ENCODE results near the gene LRRFIP1.
A peak's percentile ranks its signal among the peaks of the same experiment; 100 is the strongest.

LRRFIP1 gene

DNA sequence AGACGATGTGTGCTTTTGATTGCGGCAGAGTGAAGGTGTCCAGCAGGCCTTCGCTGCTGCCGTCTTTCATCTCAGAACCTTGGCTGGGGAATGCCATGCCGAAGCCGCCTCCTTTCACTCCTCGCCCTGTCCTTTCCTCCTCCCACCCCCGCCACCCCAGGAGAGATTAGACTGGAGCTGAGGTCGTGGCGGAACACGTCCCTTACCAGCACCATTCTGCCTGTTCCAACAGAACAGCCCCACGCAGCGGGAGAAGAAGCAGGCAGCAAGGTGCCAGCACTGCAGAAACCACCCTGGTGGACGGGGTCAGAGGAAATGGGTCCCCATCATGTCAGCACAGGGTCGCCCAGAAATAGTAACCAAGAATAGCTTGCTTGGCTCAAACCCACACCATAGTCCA, 146.4 kb downstream of the LRRFIP1 start:
- TF ChIP-seq, protein P1, sequence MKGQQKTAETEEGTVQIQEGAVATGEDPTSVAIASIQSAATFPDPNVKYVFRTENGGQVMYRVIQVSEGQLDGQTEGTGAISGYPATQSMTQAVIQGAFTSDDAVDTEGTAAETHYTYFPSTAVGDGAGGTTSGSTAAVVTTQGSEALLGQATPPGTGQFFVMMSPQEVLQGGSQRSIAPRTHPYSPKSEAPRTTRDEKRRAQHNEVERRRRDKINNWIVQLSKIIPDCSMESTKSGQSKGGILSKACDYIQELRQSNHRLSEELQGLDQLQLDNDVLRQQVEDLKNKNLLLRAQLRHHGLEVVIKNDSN (IDR thresholded peaks at IDR 0.05) = no peak
- TF ChIP-seq MAX (IDR thresholded peaks at IDR 0.05) (no peak), EGR1 (IDR thresholded peaks at IDR 0.05) (no peak)

DNA sequence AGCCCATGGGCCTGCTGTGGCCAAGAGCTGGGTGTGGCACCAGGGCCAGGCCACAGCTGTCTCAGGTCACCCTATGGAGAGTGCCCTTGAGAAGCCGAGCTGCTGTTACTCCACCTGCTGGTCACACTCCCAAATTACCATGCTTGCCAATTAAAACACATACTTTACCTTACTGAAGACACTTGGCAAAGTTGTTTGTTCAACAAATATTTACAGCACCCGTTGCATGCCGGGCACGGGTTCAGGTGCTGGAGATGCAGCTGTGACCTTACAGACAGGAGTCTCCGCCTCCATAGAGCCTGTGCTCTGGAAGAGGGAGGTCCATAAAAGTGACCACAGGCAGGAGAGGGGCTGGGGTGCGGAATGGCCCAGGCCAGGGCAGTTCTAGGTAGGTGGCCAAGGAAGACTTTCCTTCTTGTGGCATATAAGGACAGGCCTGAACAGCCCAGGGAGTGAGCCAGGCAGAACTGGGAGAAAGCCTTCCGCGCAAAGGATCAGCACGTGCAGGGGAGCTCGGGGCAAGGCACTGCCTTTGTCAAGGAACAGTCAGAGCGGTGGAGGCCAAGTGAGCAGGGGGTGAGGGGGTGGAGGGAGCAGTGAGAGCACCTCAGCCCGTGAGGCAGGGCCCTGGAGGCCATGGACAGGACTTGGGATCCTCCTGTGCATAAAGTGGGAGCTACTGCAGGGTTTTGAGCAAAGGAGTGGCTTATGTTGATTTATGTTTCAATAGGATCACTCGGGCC, 147.6 kb downstream of the LRRFIP1 start:
- TF ChIP-seq RAD21 (IDR thresholded peaks at IDR 0.05; ENCODE audit: low read depth) = peak; percentile 62
- no peak for TF ChIP-seq CEBPB (IDR thresholded peaks at IDR 0.05)
- TF ChIP-seq EGR1 (IDR thresholded peaks at IDR 0.05) = no peak
- no peak for TF ChIP-seq FOXM1 (IDR thresholded peaks at IDR 0.05; ENCODE audit: borderline replicate concordance, low read depth)
- no peak for TF ChIP-seq TEAD4 (IDR thresholded peaks at IDR 0.05)
- TF ChIP-seq EP300 (IDR thresholded peaks at IDR 0.05; ENCODE audit: borderline replicate concordance) = no peak
- no peak for TF ChIP-seq TCF12 (IDR thresholded peaks at IDR 0.05; ENCODE audit: low read depth)
- TF ChIP-seq MAX (IDR thresholded peaks at IDR 0.05) = no peak

DNA sequence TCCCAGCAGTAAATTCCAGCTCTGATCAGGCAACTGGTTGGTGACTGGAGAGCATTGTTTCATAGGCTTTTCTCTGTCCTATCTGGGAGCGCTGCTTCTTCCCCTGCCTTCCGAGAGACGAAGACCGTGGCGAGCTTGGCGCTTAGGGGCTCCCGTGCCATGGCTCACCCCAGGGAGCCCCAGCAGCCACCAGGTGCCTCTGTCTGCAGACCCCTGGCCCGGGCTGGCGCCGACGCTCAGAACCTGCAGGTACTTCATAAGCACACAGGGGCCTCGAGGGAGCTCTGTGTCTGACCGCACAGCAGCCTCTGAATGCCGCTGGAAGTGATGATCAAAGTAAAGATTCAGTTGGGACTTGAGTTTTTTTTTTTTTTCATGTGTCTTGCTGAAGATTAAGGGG, 152.1 kb downstream of the LRRFIP1 start:
- no peak for TF ChIP-seq EP300 (IDR thresholded peaks at IDR 0.05; ENCODE audit: borderline replicate concordance)
- no peak for TF ChIP-seq EGR1 (IDR thresholded peaks at IDR 0.05)
- TF ChIP-seq REST (IDR thresholded peaks at IDR 0.05; ENCODE audit: low read depth) = no peak
- TF ChIP-seq NFIC (IDR thresholded peaks at IDR 0.05) = no peak
- TF ChIP-seq TAF1 (IDR thresholded peaks at IDR 0.05; ENCODE audit: low read depth) = no peak
- TF ChIP-seq YY1 (IDR thresholded peaks at IDR 0.05; ENCODE audit: low read depth) = no peak
- TF ChIP-seq TEAD4 (IDR thresholded peaks at IDR 0.05) = no peak
- no peak for TF ChIP-seq MAX (IDR thresholded peaks at IDR 0.05)
- TF ChIP-seq ZBTB7A (IDR thresholded peaks at IDR 0.05; ENCODE audit: low read depth) = no peak
- no peak for TF ChIP-seq TCF12 (IDR thresholded peaks at IDR 0.05; ENCODE audit: low read depth)
- no peak for TF ChIP-seq RAD21 (IDR thresholded peaks at IDR 0.05; ENCODE audit: low read depth)
- TF ChIP-seq FOXM1 (IDR thresholded peaks at IDR 0.05; ENCODE audit: borderline replicate concordance, low read depth) = no peak
- no peak for TF ChIP-seq CREB1 (IDR thresholded peaks at IDR 0.05; ENCODE audit: low read depth)
- TF ChIP-seq, protein P1 (IDR thresholded peaks at IDR 0.05) = no peak
- no peak for TF ChIP-seq CEBPB (IDR thresholded peaks at IDR 0.05)

DNA sequence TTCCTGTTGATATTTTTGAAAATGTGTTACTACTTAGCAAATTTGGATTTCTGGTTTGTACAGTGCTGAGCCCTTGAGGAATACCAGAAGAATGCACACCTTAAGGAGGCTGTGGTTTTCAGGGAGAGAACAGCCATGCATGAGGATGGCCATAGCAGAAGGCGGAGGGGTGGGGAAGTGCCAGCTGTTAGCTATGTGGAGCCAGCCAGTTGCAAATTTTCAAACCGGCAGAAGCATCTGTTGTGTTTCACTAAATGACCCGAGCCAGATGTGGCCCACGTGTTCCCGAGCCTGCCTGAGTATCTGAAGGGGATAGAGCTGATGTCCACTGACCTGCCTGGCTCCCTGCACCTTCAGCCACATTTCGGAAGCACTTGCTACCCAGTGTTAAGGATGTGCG, 154.8 kb downstream of the LRRFIP1 start:
- TF ChIP-seq TCF12 (IDR thresholded peaks at IDR 0.05; ENCODE audit: low read depth) = no peak
- TF ChIP-seq MAX (IDR thresholded peaks at IDR 0.05) = no peak
- TF ChIP-seq REST (IDR thresholded peaks at IDR 0.05; ENCODE audit: low read depth) = no peak
- no peak for TF ChIP-seq TAF1 (IDR thresholded peaks at IDR 0.05; ENCODE audit: low read depth)
- no peak for TF ChIP-seq CEBPB (IDR thresholded peaks at IDR 0.05)
- no peak for TF ChIP-seq EP300 (IDR thresholded peaks at IDR 0.05; ENCODE audit: borderline replicate concordance)
- no peak for TF ChIP-seq FOXM1 (IDR thresholded peaks at IDR 0.05; ENCODE audit: borderline replicate concordance, low read depth)
- TF ChIP-seq, protein P1 (IDR thresholded peaks at IDR 0.05) = no peak
- TF ChIP-seq NFIC (IDR thresholded peaks at IDR 0.05) = no peak
- no peak for TF ChIP-seq EGR1 (IDR thresholded peaks at IDR 0.05)
- no peak for TF ChIP-seq CREB1 (IDR thresholded peaks at IDR 0.05; ENCODE audit: low read depth)

DNA sequence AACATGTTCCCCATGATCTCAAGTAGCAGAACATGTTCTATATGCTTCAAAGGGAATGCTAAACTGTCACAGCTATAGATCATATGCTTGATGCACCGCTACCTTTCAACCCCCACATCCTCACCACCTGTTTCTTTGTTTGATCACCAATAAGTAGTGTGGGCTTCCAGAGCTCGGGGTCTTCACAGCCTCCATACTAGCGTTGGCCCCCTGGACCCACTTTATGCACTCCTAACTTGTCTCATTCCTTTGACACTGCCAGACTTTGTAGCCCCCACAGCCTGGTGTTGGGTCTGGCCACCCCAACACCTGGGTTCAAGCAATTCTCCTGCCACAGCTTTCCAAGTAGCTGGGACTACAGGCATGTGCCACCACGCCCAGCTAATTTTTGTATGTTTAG, 159.5 kb downstream of the LRRFIP1 start:
- TF ChIP-seq FOXM1 (IDR thresholded peaks at IDR 0.05; ENCODE audit: borderline replicate concordance, low read depth) (no peak), NFIC (IDR thresholded peaks at IDR 0.05) (no peak), EP300 (IDR thresholded peaks at IDR 0.05; ENCODE audit: borderline replicate concordance) (no peak), REST (IDR thresholded peaks at IDR 0.05; ENCODE audit: low read depth) (no peak), ZBTB7A (IDR thresholded peaks at IDR 0.05; ENCODE audit: low read depth) (no peak), EGR1 (IDR thresholded peaks at IDR 0.05) (no peak), RAD21 (IDR thresholded peaks at IDR 0.05; ENCODE audit: low read depth) (no peak), TEAD4 (IDR thresholded peaks at IDR 0.05) (no peak), YY1 (IDR thresholded peaks at IDR 0.05; ENCODE audit: low read depth) (no peak), TAF1 (IDR thresholded peaks at IDR 0.05; ENCODE audit: low read depth) (no peak), CREB1 (IDR thresholded peaks at IDR 0.05; ENCODE audit: low read depth) (no peak), TCF12 (IDR thresholded peaks at IDR 0.05; ENCODE audit: low read depth) (no peak), MAX (IDR thresholded peaks at IDR 0.05) (no peak)
